Colonic mucosa (tissue), 4 donors: ENCODE data around the gene TUB. TPM values are rescaled to one million over a fixed set of nuclear protein-coding genes. Genes with fewer than 3 reads are reported as not detected.

Experiments used
- DNase-seq: peaks from one replicate; pipeline ENCODE4 v3.0.0-alpha.2; 2020
- H3K27ac ChIP-seq: fragments of 200-600 bp; one replicate; pipeline ENCODE4 v1.8.0; 2021
- H3K27me3 ChIP-seq: fragments of 200-600 bp; one replicate; pipeline ENCODE4 v1.8.0; 2021
- H3K36me3 ChIP-seq: fragments of 200-600 bp; one replicate; pipeline ENCODE4 v1.8.0; 2021
- H3K4me1 ChIP-seq: fragments of 200-600 bp; one replicate; pipeline ENCODE4 v1.8.0; 2021; ENCODE audit warnings: mild to moderate bottlenecking
- H3K4me3 ChIP-seq: fragments of 200-600 bp; one replicate; pipeline ENCODE4 v1.8.0; 2021
- H3K9ac ChIP-seq, 2 donors: one replicate each; pipeline ENCODE4 v1.7.0; 2013; ENCODE audit warnings: control low read depth in 2 of 2, low read depth in 2 of 2, low read length in 2 of 2
- H3K9me3 ChIP-seq: fragments of 200-600 bp; one replicate; pipeline ENCODE4 v1.8.0; 2021
- intact Hi-C: fragments of 100-400 bp; cut with DNase I; formaldehyde crosslinking; loops from one replicate; pipeline ENCODE4 v1.14.1; 2022
- total RNA-seq, 2 donors: library from RNA; stranded (reverse); fragmentation: NEBNext Ultra II Directional in 1 of 2; extraction: Animal tissue kit (Norgen Biotek cat#: 25700) in 1 of 2; gene quantifications; one replicate each; pipeline ENCODE4 v1.2.1, GENCODE V29; 2021
- TF ChIP-seq, protein P1 (sequence below): fragments of 200-600 bp; IDR thresholded peaks from one replicate; pipeline ENCODE4 v1.8.0; 2022; ENCODE audit warnings: antibody characterized with exemption, mild to moderate bottlenecking
- donor health status: healthy.
- donor health status: DM: no; HTN: no; CAD: no.
- donor health status: DM: no; HTN: no; CAD: no.

Gene TUB
- total RNA-seq, 2 donors from 2014 or later = 1.2 to 1.4 TPM

GRCh38 chr11:8083088-8083395, 2.0 kb downstream of the TUB start:
- no peak for DNase-seq
- no peak overlapping the region for H3K9ac ChIP-seq

GRCh38 chr11:8083871-8084281, 2.9 kb downstream of the TUB start:
- H3K27me3 ChIP-seq = peaks cover 21% of the 10 kb centered on the region
- no peaks in the 10 kb centered on the region for H3K4me1 ChIP-seq
- no peak overlapping the region for H3K27ac ChIP-seq
- no peaks in the 10 kb centered on the region for H3K36me3 ChIP-seq
- TF ChIP-seq, protein P1, sequence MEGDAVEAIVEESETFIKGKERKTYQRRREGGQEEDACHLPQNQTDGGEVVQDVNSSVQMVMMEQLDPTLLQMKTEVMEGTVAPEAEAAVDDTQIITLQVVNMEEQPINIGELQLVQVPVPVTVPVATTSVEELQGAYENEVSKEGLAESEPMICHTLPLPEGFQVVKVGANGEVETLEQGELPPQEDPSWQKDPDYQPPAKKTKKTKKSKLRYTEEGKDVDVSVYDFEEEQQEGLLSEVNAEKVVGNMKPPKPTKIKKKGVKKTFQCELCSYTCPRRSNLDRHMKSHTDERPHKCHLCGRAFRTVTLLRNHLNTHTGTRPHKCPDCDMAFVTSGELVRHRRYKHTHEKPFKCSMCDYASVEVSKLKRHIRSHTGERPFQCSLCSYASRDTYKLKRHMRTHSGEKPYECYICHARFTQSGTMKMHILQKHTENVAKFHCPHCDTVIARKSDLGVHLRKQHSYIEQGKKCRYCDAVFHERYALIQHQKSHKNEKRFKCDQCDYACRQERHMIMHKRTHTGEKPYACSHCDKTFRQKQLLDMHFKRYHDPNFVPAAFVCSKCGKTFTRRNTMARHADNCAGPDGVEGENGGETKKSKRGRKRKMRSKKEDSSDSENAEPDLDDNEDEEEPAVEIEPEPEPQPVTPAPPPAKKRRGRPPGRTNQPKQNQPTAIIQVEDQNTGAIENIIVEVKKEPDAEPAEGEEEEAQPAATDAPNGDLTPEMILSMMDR = no peak
- intact Hi-C loops = no loop called here
- no peak overlapping the region for H3K9ac ChIP-seq
- H3K4me3 ChIP-seq = no peak overlapping the region
- no peaks in the 10 kb centered on the region for H3K9me3 ChIP-seq
- DNase-seq = no peak

More at GRCh38 chr11:8083088-8083395, 2.0 kb downstream of the TUB start:
- no peaks in the 10 kb centered on the region for H3K9me3 ChIP-seq
- no peaks in the 10 kb centered on the region for H3K4me1 ChIP-seq
- no peak overlapping the region for H3K4me3 ChIP-seq
- TF ChIP-seq, protein P1 = no peak
- peaks cover 21% of the 10 kb centered on the region for H3K27me3 ChIP-seq
- intact Hi-C loops = no loop called here
- H3K36me3 ChIP-seq = no peaks in the 10 kb centered on the region
- H3K27ac ChIP-seq = no peak overlapping the region

DNA sequence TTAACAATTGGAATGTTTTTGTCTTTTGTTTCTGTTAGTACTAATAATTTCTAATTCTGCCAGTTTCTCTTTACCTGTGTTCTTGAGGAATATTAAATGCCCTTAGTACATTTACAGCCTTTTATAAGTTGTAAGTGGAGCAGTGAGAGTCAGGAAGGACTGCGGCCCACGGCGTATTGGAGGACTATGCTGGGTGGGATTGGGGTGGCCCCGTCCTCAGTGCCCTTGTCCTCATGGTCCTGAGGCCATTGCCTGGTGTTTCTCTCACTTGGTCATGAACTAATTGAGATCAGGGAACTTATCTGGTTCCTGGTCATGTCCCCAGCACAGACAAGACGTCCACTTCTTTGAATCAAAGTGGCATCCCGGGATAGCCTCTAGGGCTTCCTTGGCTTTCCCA, 3.3 kb downstream of the TUB start:
- Histone ChIP-seq H3K27ac (no peak overlapping the region), H3K27me3 (peaks cover 21% of the 10 kb centered on the region), H3K4me1 (no peaks in the 10 kb centered on the region), H3K9ac (no peak overlapping the region), H3K9me3 (no peaks in the 10 kb centered on the region), H3K4me3 (no peak overlapping the region), H3K36me3 (no peaks in the 10 kb centered on the region)
- TF ChIP-seq, protein P1 = no peak
- no peak for DNase-seq
- intact Hi-C loops = no loop called here

DNA sequence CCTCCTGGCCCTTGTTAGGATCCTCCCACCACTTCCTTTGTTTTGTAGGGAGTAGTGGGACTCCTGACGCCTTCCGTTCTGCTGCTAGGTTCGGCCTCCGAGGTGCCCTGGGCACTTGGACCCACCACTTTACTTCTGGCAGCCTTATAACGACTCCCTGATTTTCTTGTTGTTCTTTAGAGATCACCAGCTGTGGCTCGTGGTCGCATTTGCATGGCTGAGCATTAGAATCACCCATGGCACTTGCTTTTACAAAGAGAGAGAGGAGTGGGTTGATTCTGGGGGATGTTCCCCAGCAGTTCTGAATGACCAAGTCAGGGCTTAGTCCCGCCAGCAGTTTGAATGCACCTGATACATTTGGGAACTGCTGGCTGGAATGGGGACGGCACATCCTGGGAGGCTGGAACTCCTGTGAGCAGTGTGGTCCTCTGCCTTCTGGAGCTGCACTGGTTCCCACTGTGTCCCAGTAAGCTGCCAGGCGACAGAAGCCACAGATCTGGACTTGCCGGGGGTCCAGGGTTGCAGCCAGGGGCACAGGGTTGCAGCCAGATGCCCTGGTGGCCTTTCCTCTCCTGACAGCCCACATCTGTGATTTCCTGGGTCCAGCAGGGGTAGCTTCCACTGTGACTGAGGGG, 4.1 kb downstream of the TUB start:
- TF ChIP-seq, protein P1 = no peak
- no peak for DNase-seq
- intact Hi-C loops = no loop called here
- H3K4me1 ChIP-seq = no peaks in the 10 kb centered on the region
- no peak overlapping the region for H3K9ac ChIP-seq
- H3K4me3 ChIP-seq = no peak overlapping the region
- H3K36me3 ChIP-seq = no peaks in the 10 kb centered on the region
- no peaks in the 10 kb centered on the region for H3K9me3 ChIP-seq
- no peak overlapping the region for H3K27ac ChIP-seq
- H3K27me3 ChIP-seq = peaks cover 18% of the 10 kb centered on the region

GRCh38 chr11:8086001-8086479, 5.0 kb downstream of the TUB start:
- intact Hi-C loops = no loop called here
- DNase-seq = no peak
- no peak overlapping the region for H3K27ac ChIP-seq
- H3K9ac ChIP-seq = no peak overlapping the region
- H3K4me3 ChIP-seq = no peak overlapping the region
- no peaks in the 10 kb centered on the region for H3K4me1 ChIP-seq
- TF ChIP-seq, protein P1 = no peak
- no peaks in the 10 kb centered on the region for H3K36me3 ChIP-seq
- H3K9me3 ChIP-seq = no peaks in the 10 kb centered on the region
- peaks cover 9% of the 10 kb centered on the region for H3K27me3 ChIP-seq
